ENCODE results near the gene MIR17HG.

GRCh38 chr13:91346850-91347201, 661 bp upstream of the MIR17HG start:
- TF ChIP-seq CTCF (IDR thresholded peaks at IDR 0.05) (no peak), POLR2A (IDR thresholded peaks at IDR 0.05) (no peak), EP300 (IDR thresholded peaks at IDR 0.05) (no peak)
